K562 (cell line): ENCODE results near the gene ALK. TPM values are rescaled to one million over a fixed set of nuclear protein-coding genes. Genes with fewer than 3 reads are reported as not detected.

Source experiments
- ATAC-seq: fragments of 200-7000 bp; cut with Tn5 transposase; 3 replicates; pipeline ENCODE4 v1.9.1; 2020; ENCODE audit warnings: moderate library complexity
- BruUV-seq: library from RNA; stranded (reverse); fragments of 400-500 nt; replicated peaks from 2 replicates; lab custom pipeline; 2021; lab: Mats Ljungman, UMichigan
- CTCF ChIA-PET: fragments of 300-600 bp; formaldehyde crosslinking; extraction: SDS; loops from one replicate; lab custom pipeline; 2021; ENCODE audit warnings: low intra/inter-chr PET ratio; lab: Yijun Ruan, JAX
- POLR2A ChIA-PET: fragments of 300-600, 350-650 bp; sonication (Branson Sonifier 250); formaldehyde crosslinking; extraction: SDS; loops from one replicate; lab custom pipeline; 2021; ENCODE audit warnings: antibody characterized with exemption, inconsistent platforms; lab: Yijun Ruan, JAX
- DNase-seq, 4 experiments: peaks; one replicate each; pipeline versions ENCODE4 v3.0.0 to v3.0.0-alpha.2; 2011 to 2018; ENCODE audit warnings: low spot score in 3 of 4, mixed read lengths in 3 of 4; ENCODE audit errors: extremely low read depth in 1 of 4
- FAIRE-seq: peaks from 2 replicates; lab custom pipeline; 2011; peaks lifted over from hg19 to GRCh38; lab: Jason Lieb, UNC
- H2AFZ ChIP-seq: 2 replicates; pipeline ENCODE4 v1.6.0; 2011; ENCODE audit warnings: low read depth, low read length, control low read depth, inconsistent platforms
- H3K27ac ChIP-seq: fragments of 200-600 bp; 3 replicates; pipeline ENCODE4 v1.8.0; 2011; ENCODE audit warnings: low read depth, mild to moderate bottlenecking, control low read depth, inconsistent platforms, low read length, moderate library complexity, mixed read lengths; ENCODE audit errors: extremely low read depth
- H3K27me3 ChIP-seq, 2 experiments: fragments of 300-600 bp in 1 of 2; 2 replicates in 1 of 2; 3 replicates in 1 of 2; pipeline versions ENCODE4 v1.6.0 to v1.8.0; 2011; ENCODE audit warnings: inconsistent platforms in 2 of 2, low read length in 2 of 2, mild to moderate bottlenecking in 1 of 2, mixed read lengths in 1 of 2, moderate library complexity in 1 of 2; ENCODE audit not compliant: control insufficient read depth in 2 of 2, insufficient read depth in 2 of 2
- H3K36me3 ChIP-seq: fragments of 300-600 bp; 3 replicates; pipeline ENCODE4 v1.8.0; 2011; ENCODE audit warnings: mild to moderate bottlenecking, low read length, inconsistent platforms; ENCODE audit not compliant: control insufficient read depth, insufficient read depth
- H3K4me1 ChIP-seq, 2 experiments: fragments of 200-600 bp in 1 of 2; replicated peaks in 1 of 2; 2 replicates in 1 of 2; 3 replicates in 1 of 2; pipeline versions ENCODE4 v1.5.1 to v1.8.0; 2011; ENCODE audit warnings: inconsistent platforms in 2 of 2, low read length in 2 of 2, mild to moderate bottlenecking in 1 of 2, mixed read lengths in 1 of 2, moderate library complexity in 1 of 2; ENCODE audit not compliant: control insufficient read depth in 2 of 2, insufficient read depth in 2 of 2
- H3K4me2 ChIP-seq: 2 replicates; pipeline ENCODE4 v1.6.1; 2011; ENCODE audit warnings: low read length, control low read depth, inconsistent platforms, mixed read lengths; ENCODE audit not compliant: insufficient read depth
- H3K4me3 ChIP-seq: fragments of 200-600 bp; sonication (generic), shearing (Covaris generic); 2 replicates; pipeline ENCODE4 v1.5.1; 2016; ENCODE audit warnings: control low read depth, inconsistent platforms
- H3K79me2 ChIP-seq: fragments of 200-600 bp; 3 replicates; pipeline ENCODE4 v1.8.0; 2011; ENCODE audit warnings: low read length, inconsistent platforms; ENCODE audit not compliant: control insufficient read depth, insufficient read depth
- H3K9ac ChIP-seq, 2 experiments: 2 replicates each; pipeline versions ENCODE4 v1.6.0 to v1.6.1; 2011; ENCODE audit warnings: low read depth in 2 of 2, low read length in 2 of 2, control low read depth in 1 of 2, inconsistent platforms in 1 of 2, mild to moderate bottlenecking in 1 of 2, mixed read lengths in 1 of 2; ENCODE audit not compliant: insufficient read depth in 1 of 2
- H3K9me1 ChIP-seq: one replicate; pipeline ENCODE4 v1.6.0; 2011; ENCODE audit warnings: inconsistent platforms, mild to moderate bottlenecking, low read length, moderate library complexity; ENCODE audit not compliant: control insufficient read depth, insufficient read depth
- H3K9me3 ChIP-seq: replicated peaks from 2 replicates; pipeline ENCODE4 v1.5.1; 2011; ENCODE audit warnings: low read depth, low read length, inconsistent platforms; ENCODE audit not compliant: control insufficient read depth, insufficient read depth
- H4K20me1 ChIP-seq: replicated peaks from 2 replicates; pipeline ENCODE4 v1.6.1; 2011; ENCODE audit warnings: low read length, inconsistent platforms, mixed read lengths; ENCODE audit not compliant: control insufficient read depth, insufficient read depth
- ATF7 ChIP-seq: fragments of 450-650 bp; IDR thresholded peaks from 2 replicates; pipeline ENCODE4 v1.7.1; 2014; ENCODE audit warnings: mild to moderate bottlenecking, moderate library complexity
- EP300 ChIP-seq: IDR thresholded peaks from 2 replicates; pipeline ENCODE4 v1.6.1; 2012; ENCODE audit warnings: low read length, improper control_type of control experiment
- FOXA3 ChIP-seq, 2 experiments: fragments of 450-650 bp in 1 of 2; sonication (generic) in 1 of 2; formaldehyde crosslinking; IDR thresholded peaks in 1 of 2; conservative IDR thresholded peaks in 1 of 2; 2 replicates each; pipeline versions ENCODE4 v1.4.0 to v1.8.0; 2020 to 2022; ENCODE audit warnings: mild to moderate bottlenecking in 2 of 2, missing genetic modification reagents in 1 of 2
- HMBOX1 ChIP-seq: sonication (generic); IDR thresholded peaks from 2 replicates; pipeline ENCODE4 v1.6.1; 2016
- HMGN3 ChIP-seq: IDR thresholded peaks from 2 replicates; pipeline ENCODE4 v1.6.1; 2011; ENCODE audit warnings: borderline replicate concordance, low read depth, mild to moderate bottlenecking, mixed read lengths, low read length; ENCODE audit not compliant: insufficient read length; ENCODE audit errors: extremely low read depth
- MCM5 ChIP-seq: fragments of 450-650 bp; IDR thresholded peaks from 2 replicates; pipeline ENCODE4 v1.6.1; 2016; ENCODE audit warnings: low read depth
- ZBED1 ChIP-seq: IDR thresholded peaks from 2 replicates; pipeline ENCODE4 v1.6.1; 2014
- ZKSCAN3 ChIP-seq: fragments of 250-450 bp; sonication (Bioruptor Pico); IDR thresholded peaks from 2 replicates; pipeline ENCODE4 v1.4.0; 2020
- ZNF253 ChIP-seq: fragments of 250-450 bp; sonication (Bioruptor Pico); conservative IDR thresholded peaks from 2 replicates; pipeline ENCODE4 v1.6.1; 2021; ENCODE audit warnings: mild to moderate bottlenecking
- WGBS: fragments of 100-300 bp; shearing (Covaris generic); methylation state at CpG from one replicate; pipeline ENCODE4 v1.1.6; 2016; ENCODE audit warnings: low coverage, mixed read lengths; ENCODE audit not compliant: insufficient coverage; ENCODE audit errors: missing lambda C conversion rate; 5-methylcytosine and 5-hydroxymethylcytosine counted together
- in situ Hi-C: fragments of 300-500 bp; cut with MboI; formaldehyde crosslinking; loops from 4 replicates; pipeline ENCODE4 v1.15.0; 2018; ENCODE audit warnings: inconsistent platforms, mixed read lengths
- intact Hi-C: fragments of 100-400 bp; cut with micrococcal nuclease; formaldehyde crosslinking; loops from 2 replicates; pipeline ENCODE4 v1.14.2; 2022
- polyA plus RNA-seq, 8 experiments: library from polyadenylated mRNA; depleted of rRNA in 4 of 8; stranded (reverse) in 5 of 8; unstranded in 3 of 8; fragments of >200 nt; fragmentation: Nextera tagmentation in 2 of 8; fragmentation: Illumina TruSeq in 1 of 8; extraction: Ambion mirVana in 2 of 8; extraction: Trizol in 1 of 8; gene quantifications; 2 replicates each; pipeline versions ENCODE4 v1.2.1 to v1.2.3, GENCODE V29; 2011 to 2014; ENCODE audit warnings: inconsistent platforms in 1 of 8, missing spikeins in 1 of 8
- total RNA-seq, 7 experiments: library from RNA; depleted of rRNA in 6 of 7; stranded (reverse); fragments of >200 nt in 6 of 7; fragmentation: Illumina TruSeq in 2 of 7; extraction: Trizol in 2 of 7; gene quantifications; 2 replicates each; pipeline versions ENCODE4 v1.2.1 to v1.2.3, GENCODE V29; 2011 to 2021; ENCODE audit warnings: low replicate concordance in 1 of 7

ALK gene
- total and polyA plus RNA-seq, 9 of the 15 experiments (the other 6 are each of a cell fraction or from before 2014, with no cell fraction given) = not detected

DNA sequence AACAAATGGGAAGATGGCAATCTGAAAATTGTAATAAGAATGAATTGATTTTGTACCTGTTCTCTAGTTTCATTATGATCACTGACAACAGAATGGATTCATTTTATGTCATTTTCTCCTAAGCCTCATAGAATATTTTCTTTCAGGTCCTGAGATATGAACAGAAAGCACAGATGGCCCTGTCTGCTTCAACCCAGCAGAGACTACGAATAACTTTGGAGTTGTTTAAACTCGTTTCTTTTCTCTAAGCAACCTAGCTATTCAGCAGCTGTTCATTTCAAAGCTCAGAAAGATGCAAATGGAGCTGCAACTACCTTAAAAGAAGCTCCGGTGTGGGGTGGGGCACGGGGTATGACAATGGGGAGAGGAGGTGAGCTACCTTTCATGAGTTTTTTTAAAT lies 124.9 kb downstream of the ALK start:
- Histone ChIP-seq H3K9ac (no peak overlapping the region), H3K27ac (no peak overlapping the region), H4K20me1 (no peaks in the 10 kb centered on the region), H3K27me3 (no peaks in the 10 kb centered on the region; a peak in 1 of 5 replicates), H3K4me1 (no peaks in the 10 kb centered on the region), H3K4me3 (no peak overlapping the region), H3K9me3 (no peaks in the 10 kb centered on the region), H3K79me2 (no peaks in the 10 kb centered on the region), H3K36me3 (no peaks in the 10 kb centered on the region), H2AFZ (no peak overlapping the region), H3K4me2 (no peak overlapping the region), H3K9me1 (no peaks in the 10 kb centered on the region)
- no TSS peak for BruUV-seq
- POLR2A ChIA-PET = interaction anchor here (0.6 to 1.6 kb wide), 2 partner anchors 69 to 431 kb away, joined by 3 read pairs; no protein-coding TSS in a partner anchor
- in situ Hi-C loops (no loop called here), intact Hi-C loops (no loop called here)
- 3% methylated on average over 4 of the region's 4 CpGs for WGBS
- TF ChIP-seq ZBED1 (no peak), ATF7 (no peak), MCM5 (no peak), HMBOX1 (no peak), ZNF253 (CRISPR knock-in tag) (no peak), EP300 (no peak), HMGN3 (no peak), FOXA3 (CRISPR knock-in tag; conservative IDR thresholded peaks at IDR 0.05 in 1 of 2, IDR thresholded peaks at IDR 0.05 in 1 of 2) (no peak), ZKSCAN3 (no peak)
- ATAC-seq (no peak), FAIRE-seq (no peak), DNase-seq (no peak)
- CTCF ChIA-PET = interaction anchor here (0.7 kb wide), 1 partner anchor 25 kb away, joined by 3 read pairs; no protein-coding TSS in a partner anchor
